Measurements from ENCODE around the gene TEX2. TPM values are rescaled to one million over a fixed set of nuclear protein-coding genes. Genes with fewer than 3 reads are reported as not detected.

TEX2 gene
- total and polyA plus RNA-seq, 8 donors = 20.1 to 38.2 (median 24.5) TPM

GRCh38 chr17:64158406-64158805, 104.7 kb downstream of the TEX2 start:
- no peak overlapping the region for H3K27ac ChIP-seq
- DNase-seq = no peak
- H3K27me3 ChIP-seq = no peaks in the 10 kb centered on the region
- peaks cover 20 to 37% of the 10 kb centered on the region in 2 donors for H3K4me1 ChIP-seq
- H3K4me3 ChIP-seq = no peak overlapping the region
- no peak for ATAC-seq
- TF ChIP-seq CTCF (IDR thresholded peaks at IDR 0.05) = no peak
- intact Hi-C loops (cut with DNase I) = loop anchor here in 1 of 2 donors (10.0 kb wide), 1 partner anchor 106 kb away; the partner anchor contains the start of gene TEX2
- peaks cover 0 to 28% of the 10 kb centered on the region in 2 donors for H3K36me3 ChIP-seq
- no peaks in the 10 kb centered on the region for H3K9me3 ChIP-seq

GRCh38 chr17:64157669-64158180, 105.3 kb downstream of the TEX2 start:
- Histone ChIP-seq H3K27ac (no peak overlapping the region), H3K27me3 (no peaks in the 10 kb centered on the region), H3K36me3 (peaks cover 0 to 34% of the 10 kb centered on the region in 2 donors), H3K4me3 (no peak overlapping the region), H3K9me3 (no peaks in the 10 kb centered on the region), H3K4me1 (peaks cover 24 to 41% of the 10 kb centered on the region in 2 donors)
- intact Hi-C loops (cut with DNase I) = loop anchor here in 1 of 2 donors (10.0 kb wide), 1 partner anchor 107 kb away; the partner anchor contains the start of gene TEX2
- no peak for TF ChIP-seq CTCF (IDR thresholded peaks at IDR 0.05)
- DNase-seq (no peak), ATAC-seq (no peak)

GRCh38 chr17:64156670-64157069, 106.4 kb downstream of the TEX2 start:
- intact Hi-C loops (cut with DNase I) = loop anchor here in 1 of 2 donors (10.0 kb wide), 1 partner anchor 108 kb away; the partner anchor contains the start of gene TEX2
- Histone ChIP-seq H3K27me3 (no peaks in the 10 kb centered on the region), H3K4me3 (no peak overlapping the region), H3K9me3 (no peaks in the 10 kb centered on the region), H3K27ac (peak overlapping the region; percentile 4 to 74), H3K4me1 (peaks cover 25 to 41% of the 10 kb centered on the region in 2 donors), H3K36me3 (peaks cover 0 to 38% of the 10 kb centered on the region in 2 donors)
- TF ChIP-seq CTCF (IDR thresholded peaks at IDR 0.05) = no peak
- DNase-seq (no peak), ATAC-seq (no peak)

- no peak for TF ChIP-seq CTCF (IDR thresholded peaks at IDR 0.05)
- Histone ChIP-seq H3K27me3 (no peaks in the 10 kb centered on the region), H3K36me3 (peaks cover 0 to 38% of the 10 kb centered on the region in 2 donors), H3K27ac (peak overlapping the region; percentile 50 to 74), H3K4me1 (peaks cover 25 to 41% of the 10 kb centered on the region in 2 donors), H3K9me3 (no peaks in the 10 kb centered on the region), H3K4me3 (no peak overlapping the region)
- ATAC-seq = peak; percentile 82
- intact Hi-C loops (cut with DNase I) = loop anchor here in 1 of 2 donors (10.0 kb wide), 1 partner anchor 109 kb away; the partner anchor contains the start of gene TEX2
- DNase-seq = peak in 2 of 4 donors; percentile 70 to 75
Observed at GRCh38 chr17:64155751-64156544, 107.1 kb downstream of the TEX2 start.

- peak overlapping the region in 1 of 2 donors; percentile 74 for H3K27ac ChIP-seq
Observed at GRCh38 chr17:64155129-64155528, 107.9 kb downstream of the TEX2 start.

More at GRCh38 chr17:64155129-64155528, 107.9 kb downstream of the TEX2 start:
- DNase-seq (no peak), ATAC-seq (no peak)
- no peaks in the 10 kb centered on the region for H3K27me3 ChIP-seq
- no peak overlapping the region for H3K4me3 ChIP-seq
- TF ChIP-seq CTCF (IDR thresholded peaks at IDR 0.05) = no peak
- intact Hi-C loops (cut with DNase I) = loop anchor here in 1 of 2 donors (10.0 kb wide), 1 partner anchor 110 kb away; the partner anchor contains the start of gene TEX2
- no peaks in the 10 kb centered on the region for H3K9me3 ChIP-seq
- H3K4me1 ChIP-seq = peaks cover 30 to 48% of the 10 kb centered on the region in 2 donors
- peaks cover 0 to 35% of the 10 kb centered on the region in 2 donors for H3K36me3 ChIP-seq

Measured in left lung (tissue), 10 donors.